ENCODE data around the gene DHRS7B.
"Not testable (repeated sequence)": the region's sequence is repeated elsewhere in the genome, so short reads cannot be mapped to it uniquely, and the experiment has no call there.

DHRS7B gene

DNA sequence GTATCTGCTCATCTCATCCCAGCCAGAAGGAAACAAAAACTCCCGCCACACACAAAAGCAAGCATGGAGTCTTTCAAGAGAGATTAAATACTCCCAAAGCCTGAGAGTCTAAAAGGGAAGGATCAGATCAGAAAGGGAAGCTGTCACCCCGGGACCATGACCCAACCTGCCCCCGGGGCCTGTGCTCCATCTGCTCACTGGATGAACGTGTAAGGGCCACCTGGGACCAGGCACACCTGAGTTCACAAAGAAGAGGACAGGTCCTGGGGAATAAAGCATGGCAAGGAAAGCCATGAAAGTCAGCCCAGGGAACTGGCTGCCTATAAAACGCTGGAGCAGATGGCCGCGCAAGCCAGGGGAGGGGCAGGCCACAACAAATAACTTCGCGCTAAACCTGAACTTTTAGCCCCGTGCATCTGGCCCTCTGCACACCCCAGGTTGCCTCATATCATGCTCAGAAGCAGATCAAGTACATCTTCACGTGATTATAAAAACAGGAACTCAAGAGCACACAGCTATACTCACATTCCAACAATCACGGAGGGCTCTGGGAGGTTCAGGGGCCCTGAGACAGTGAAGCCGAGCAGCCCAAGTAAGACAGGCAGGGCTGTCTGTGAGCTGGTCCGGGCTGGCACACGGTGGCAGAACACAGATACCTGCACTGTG is 83.8 kb downstream of the DHRS7B start:
- no peak for DNase-seq

DNA sequence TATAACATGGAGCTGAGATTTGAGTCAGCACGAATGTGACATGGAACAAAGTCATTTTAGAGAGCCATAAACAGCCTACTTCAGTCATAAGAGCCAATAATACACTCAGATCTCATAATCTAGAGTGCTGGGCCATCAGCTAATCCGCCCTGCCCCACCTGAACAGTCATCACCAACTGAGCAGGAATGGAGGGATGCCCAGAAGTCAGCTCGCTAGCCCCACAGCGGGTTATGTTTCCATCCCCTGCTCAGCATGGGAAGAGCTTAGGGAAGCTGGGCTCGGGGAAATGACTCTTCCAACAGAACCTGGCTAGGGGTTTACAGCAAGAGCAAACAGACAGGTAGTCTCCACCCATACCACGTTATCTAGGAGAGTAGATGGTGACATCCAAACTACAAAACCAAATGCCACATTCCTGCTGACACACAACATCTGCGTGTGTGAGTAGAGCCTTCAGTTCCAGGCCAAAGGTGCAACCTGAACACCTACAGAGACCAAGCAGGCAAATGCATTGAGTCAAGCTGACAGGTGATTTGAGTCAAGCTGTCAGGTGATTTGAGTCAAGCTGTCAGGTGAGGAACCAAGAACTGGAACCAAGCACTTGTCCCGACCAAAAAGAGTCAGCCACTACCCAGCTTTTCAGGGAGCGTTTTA is 85.2 kb downstream of the DHRS7B start:
- DNase-seq: no peak

DNA sequence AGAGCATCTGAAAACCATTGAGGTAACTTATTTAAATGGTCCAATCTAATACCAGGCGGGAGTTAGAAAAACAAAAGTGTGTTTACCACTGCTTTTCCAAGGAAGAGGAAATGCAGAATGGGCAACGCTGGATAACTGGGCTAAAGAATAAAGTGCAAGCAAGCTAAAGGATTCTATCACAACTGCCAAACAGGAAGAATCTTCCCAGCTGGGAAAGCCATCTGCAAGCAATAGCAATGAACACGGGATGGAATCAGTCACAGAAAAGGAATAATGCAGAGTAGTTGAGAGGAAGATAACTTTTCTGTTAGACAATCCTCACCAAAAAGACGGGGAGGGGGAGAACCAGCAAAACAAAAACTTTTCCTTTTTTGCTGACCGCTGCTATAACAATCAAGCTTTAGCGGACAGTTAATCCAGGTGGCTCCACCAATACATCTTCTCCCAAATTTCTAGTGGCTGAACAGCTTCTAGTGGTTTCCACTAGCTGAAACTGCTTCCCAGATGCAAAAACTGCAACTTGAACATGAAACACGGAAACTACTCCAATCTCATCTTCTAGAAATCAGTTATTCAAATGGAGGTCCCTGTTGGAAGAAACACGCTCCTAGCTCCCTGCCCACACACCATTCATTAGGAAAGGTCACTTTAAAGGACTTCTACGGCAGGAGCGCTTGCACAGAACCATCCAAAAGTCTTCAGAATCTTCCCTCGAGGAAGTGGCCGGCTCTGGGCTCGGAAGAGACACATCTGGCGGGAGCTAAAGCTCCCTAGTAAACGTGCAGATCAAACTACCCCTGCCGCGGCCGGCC is 86.3 kb downstream of the DHRS7B start:
- DNase-seq: no peak

DNA sequence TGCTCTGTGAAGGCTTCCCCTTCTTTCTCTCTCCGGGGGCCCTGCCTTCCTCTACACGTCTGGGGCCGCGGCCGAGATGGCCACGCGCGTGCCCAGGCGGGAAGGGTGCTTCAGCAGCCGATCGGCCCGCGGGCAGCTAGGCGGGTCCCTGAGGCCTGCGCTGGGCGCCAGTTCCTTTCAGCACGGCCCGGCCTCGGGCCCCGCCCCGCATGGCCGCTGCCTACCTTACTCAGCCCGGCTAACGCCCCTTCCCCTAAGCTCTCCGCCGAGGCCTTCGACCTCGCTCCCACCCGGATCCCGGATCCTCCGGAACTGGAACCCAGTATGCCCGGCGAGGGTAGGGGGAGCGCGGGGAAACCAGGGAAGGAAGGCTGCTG is 86.9 kb downstream of the DHRS7B start:
- DNase-seq: peak in 2 of 4 experiments; percentile 26 to 32

DNA sequence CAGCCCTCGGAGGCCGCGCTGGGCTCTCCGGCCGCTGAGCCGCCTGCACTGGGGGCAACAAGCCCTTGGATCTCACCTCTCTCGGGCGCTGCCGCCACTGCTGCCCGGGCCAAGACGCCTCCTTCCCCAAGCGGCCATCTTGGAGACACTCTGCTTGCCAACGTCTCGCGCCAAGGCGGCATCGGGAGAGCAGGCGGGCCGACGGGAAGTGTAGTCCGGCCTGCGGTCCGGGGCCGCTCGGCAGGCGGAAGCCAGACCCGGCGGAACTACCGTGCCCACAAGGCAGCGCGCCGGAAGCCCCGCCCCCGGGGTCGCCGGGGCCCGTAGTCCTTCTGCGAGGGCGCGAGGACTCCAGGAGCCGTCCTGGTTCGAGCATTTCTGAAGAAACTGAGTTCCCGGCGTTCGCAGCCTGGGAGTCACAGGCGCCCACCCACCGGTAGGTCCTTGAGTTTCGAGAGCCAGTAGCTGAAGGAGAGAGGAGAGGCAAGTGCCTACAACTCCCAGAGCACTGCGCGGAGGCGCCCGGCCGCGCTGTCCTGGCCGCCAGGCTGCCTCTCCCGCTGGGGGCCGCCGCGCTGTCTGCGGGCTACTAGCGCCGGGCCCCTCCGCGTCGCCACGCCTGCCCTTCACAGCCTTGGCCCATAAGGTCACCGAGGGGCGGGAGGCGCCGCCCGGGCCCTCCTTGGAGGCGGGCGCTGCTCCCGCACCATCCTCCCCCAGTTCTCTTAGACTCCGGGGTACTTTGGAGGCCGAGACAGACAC is 87.4 kb downstream of the DHRS7B start, which contains the start of gene TMEM11:
Gene TMEM11, minus strand, starts transcription at position 147 of the 762 bp plus-strand sequence. Its CDS starts 9 bp downstream, at position 138.
- peak; percentile 85 to 95 (median 90) for DNase-seq

DNA sequence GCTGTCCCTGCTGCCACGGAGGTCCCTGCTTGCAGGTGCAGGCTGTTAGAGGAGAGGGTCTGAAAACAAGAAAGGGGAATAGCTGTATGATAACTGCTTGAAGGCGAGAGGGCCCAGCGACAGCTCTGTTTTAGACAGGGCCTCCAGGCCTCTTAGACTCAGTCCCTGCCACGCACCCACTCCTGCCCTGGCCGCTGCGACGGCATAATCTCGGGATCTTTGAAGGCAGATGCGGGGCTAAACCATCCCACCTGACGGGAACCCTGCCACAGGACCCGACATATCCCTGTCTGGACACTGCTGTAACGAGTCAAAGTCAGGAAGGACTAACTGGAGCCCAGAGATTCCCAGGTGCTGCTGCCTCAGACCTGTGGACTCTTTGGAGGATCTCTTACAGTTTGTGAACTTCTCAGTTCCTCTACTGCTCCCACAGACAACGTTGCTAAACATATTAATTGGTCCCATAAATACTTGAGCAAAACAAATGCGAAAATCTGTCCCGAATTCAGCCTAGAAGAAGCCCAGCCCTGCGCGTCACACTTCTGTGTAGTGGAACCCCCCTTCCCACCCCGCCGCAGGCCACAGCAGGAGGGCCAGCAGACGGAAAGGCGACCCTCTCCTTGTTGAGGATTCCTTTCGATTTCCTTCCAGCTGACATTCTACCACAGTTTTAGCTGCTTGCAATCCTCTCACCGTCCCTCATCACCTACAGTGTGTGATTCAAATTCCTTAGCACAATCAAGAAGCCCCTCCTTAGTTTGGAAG is 88.2 kb downstream of the DHRS7B start:
- DNase-seq: no peak

DNA sequence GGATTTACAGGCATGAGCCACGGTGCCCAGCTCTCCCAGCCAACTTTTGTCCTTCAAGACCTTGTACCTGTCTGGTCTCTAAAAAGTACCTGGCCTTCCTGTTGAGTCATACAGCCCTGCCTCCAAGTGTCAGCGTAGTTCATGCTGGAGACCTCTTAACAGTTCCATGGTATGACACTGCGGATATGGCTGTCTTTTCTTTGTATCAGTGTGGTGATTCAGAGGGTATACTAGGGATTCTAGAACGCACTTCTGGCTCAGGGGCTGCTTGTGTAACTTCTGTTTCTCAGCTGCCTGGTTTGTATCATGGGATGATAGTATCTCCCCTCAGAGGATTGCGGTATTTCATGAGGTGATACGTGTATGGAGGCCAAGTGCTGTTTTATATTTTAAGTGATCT is 89.2 kb downstream of the DHRS7B start:
- no peak for DNase-seq

DNA sequence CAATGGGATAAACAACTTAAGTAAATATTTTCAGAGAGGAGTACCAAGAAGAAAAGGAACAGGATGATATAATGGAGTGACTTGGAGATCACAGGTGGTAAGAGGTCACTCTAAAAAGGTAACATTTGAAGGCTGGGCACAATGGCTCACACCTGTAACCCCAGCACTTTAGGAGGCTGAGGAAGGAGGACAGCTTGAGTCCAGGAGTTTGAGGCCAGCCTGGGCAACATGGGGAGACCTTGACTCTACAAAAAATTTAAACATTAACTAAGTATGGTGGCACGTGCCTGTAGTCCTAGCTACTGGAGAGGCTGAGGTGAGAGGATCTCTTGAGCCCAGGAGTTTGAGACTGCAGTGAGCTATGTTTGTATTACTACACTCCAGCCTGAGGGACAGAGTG is 90.6 kb downstream of the DHRS7B start:
- no peak for DNase-seq

DNA sequence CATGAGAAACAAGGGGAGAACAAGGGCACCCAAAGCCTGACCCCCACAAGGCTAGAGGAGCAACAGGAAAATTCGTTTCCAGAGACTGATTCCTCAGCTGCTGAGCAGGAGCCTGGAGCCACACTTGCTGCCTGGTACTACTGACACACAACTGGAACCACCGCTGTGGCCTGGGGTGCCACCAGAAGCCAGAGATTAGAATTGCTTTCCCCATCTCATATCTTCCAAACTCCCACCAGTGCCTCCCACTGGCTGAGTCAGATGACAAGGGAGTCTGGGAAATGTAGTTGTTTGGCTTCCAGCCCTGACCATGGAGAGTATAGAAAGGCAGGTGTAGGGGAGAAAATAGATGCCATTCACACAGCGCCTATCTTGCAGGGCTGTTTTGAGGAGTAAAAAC is 91.3 kb downstream of the DHRS7B start:
- no peak for DNase-seq

DNA sequence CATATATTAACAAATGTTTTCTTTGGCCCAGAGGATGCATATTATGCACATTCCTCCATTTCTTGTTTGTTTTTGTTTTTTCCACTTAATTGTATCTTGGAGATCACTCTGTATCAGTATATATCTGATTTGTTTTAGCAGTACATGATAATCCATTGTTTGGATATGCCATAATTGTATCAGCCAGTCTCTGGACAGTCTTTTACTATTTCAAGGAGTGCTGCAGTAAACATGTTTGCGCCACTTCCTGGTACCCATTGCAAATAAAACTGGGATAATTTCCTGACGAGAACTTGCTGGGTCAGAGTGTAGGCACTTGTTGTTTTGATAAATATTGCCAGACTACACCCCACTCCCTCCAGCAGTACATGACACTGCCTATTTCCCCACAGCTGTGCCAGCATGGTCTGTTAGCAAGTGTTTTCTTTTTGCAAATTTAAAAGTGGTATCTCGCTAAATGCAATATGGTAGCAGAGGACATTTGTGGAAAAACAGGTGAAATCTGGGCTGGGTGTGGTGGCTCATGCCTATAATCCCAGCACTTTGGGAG is 92.1 kb downstream of the DHRS7B start:
- no peak for DNase-seq

DNA sequence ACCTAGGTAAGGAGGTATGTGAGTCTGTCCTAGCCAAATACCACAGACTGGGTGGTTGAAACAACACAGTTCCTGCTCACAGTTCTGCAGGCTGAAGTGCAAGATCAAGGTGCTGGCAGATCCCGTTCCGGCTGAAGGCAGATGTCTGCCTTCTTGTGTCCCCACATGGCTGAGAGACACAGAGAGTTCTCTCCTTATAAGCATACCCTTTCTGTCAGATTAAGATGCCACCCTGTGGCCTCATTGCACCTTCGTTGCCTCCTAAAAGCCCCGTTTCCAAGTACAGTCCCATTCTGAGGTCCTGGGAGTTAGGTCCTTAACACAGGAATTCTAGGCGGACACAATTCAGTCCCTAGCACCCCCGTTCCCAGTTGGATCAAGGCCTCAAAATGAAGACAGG is 96.3 kb downstream of the DHRS7B start:
- no peak for DNase-seq

DNA sequence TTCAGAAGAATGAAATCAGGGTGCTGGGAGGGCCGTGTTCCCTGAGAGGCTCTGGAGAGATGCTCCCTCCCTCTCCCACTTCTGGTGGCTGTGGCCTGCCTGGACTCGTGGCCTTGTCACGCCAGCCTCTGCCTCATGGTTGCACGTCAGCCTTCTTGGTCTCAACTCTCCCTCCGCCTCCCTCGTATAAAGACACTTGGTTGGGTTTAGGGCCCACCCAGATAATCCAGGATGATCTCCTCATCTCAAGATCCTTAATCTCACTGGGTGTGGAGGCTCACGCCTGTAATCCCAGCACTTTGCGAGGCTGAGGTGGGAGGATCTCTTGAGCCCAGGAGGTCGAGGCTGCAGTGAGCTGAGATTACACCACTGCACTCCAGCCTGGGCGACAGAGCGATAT is 100.5 kb downstream of the DHRS7B start:
- not testable (repeated sequence) for DNase-seq

DNA sequence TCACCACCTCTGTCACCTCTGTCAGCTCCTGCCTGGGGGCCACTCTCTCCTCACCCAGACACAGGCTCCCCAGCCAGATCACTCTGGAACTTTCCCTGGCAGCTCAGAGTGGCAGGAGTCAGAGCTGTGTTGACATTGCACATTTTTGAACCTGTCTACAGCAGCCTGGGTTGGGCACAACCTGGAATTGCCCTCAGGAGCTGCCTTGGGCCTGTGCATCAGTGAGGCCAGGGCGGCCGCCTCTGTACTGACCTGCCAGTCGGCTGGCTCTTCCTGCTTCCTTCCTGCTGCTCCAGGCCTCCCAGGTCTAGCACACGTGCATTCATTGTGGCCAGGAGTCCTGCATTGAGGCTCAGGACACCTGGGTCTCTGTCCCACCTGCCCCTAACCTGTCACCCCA is 101.3 kb downstream of the DHRS7B start:
- no peak for DNase-seq

DNA sequence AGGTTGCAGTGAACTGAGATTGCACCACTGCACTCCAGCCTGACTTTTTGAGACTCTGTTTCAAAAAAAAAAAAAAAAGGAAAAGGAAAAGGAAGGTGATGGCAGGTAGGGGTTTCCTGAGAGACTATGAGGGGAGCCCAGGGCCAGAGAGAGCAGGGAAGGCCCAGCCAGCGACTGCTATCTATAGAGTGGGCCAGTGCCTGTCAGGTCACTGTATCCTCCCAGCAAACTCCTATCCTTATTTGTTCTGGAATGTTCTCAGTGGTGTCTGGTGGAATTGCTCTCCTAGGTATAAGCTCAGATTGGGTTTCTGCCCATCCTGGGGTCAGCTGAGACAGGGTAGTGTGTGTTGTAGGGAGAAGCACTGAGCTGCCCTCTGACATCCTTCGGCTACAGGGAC is 102.1 kb downstream of the DHRS7B start:
- DNase-seq: no peak

DNA sequence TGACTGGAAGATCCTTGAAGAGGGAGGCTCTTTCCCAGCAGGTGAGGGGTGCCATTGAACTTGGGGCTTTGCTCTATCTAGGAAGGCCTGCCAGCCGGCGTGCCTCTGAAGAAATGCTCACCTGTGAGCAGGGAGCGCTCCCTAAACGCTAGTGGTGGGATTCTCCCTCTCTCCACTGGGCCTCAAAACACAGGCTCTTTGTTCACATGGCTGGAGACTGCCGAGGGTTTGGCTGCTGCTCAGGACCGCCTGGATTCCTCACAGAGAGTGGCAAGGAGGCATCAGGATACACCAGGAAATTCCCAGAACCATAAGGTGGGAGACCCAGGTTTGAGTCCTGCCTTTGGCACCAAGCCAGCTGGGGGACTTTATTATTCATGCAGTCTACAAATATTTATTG is 104.8 kb downstream of the DHRS7B start:
- no peak for DNase-seq

DNA sequence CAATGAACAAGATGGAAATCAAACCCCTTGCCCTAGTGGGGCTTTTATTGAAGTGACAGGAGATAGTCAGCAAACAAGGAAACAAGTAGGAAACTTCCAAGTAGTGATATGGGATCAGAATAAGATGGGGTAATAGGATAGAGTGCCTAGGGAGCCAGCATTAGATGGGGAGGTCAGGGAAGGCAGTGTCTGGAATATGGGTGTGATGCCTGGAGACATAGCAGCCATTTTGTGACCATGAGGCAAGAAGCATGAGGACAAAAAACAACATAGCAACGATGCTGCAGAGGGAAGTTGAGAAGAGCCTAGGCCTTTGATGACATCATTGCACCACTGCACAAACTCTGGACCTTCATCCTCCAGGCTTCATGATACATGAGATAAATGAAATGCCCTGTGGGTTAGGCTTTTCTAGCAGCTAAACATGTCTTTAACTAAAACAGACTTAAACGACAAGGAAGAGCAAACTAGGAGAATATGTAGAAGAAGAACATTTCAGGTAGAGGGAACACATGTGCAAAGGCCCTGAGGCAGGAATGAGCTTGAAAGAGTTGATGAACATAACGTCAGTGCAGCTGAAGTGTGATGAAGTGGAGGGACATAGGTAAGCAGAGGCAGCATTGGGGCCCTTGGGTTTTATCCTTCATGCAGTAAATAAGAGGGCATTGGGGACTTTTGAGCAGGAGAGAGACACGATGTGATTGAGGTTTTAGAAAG is 105.4 kb downstream of the DHRS7B start:
- no peak for DNase-seq

DNA sequence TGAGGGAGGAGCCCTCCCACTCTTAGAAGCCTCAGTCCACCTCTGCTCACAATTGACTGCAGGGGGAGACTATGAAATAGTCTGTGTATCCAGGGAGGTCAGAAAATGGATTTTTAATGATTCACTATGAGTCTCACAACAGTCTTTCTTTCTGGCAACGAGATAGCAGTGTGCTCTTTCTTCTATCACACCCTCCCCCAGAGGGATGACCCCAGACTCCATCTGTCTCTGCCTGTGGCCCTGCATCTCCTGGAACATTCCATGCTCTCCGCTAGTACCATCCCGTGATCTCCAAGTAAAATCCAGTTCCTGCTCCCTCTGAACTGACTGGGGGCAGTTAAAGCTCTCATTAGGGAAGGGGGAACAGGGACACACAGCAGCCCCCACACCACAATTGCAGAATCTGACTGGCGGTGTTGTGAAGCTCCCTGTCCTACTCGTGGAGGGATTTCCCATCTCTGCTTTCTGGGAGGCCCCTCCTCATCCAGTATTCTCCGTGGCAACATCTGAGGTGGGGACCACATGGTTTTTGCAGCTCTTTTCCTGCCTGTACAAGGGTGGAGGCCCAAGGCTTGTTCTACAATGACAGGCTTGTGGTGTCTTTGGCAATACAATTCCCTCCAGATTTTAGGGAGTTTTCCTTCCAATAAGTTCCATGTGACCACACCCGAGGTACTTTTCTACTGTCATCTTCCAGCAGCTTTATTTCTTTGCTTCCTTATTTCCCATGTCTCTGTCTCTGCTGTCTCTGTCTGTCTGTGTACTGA is 107.0 kb downstream of the DHRS7B start:
- DNase-seq: no peak

DNA sequence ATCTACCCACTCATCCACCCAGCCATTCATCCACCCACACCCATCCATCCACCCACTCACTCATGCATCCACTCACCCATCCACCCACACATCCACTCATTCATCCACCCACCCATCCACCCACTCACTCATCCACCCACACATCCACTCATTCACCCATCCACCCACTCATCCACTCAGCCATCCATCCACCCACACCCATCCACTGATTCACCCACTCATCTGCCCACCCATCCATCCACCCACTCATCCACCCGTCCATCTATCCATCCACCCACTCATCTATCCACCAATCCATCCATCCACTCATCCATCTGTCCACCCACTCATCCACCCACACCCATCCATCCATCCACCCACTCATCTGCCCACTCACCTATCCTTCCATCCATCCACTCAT is 109.2 kb downstream of the DHRS7B start:
- DNase-seq: no peak

DNA sequence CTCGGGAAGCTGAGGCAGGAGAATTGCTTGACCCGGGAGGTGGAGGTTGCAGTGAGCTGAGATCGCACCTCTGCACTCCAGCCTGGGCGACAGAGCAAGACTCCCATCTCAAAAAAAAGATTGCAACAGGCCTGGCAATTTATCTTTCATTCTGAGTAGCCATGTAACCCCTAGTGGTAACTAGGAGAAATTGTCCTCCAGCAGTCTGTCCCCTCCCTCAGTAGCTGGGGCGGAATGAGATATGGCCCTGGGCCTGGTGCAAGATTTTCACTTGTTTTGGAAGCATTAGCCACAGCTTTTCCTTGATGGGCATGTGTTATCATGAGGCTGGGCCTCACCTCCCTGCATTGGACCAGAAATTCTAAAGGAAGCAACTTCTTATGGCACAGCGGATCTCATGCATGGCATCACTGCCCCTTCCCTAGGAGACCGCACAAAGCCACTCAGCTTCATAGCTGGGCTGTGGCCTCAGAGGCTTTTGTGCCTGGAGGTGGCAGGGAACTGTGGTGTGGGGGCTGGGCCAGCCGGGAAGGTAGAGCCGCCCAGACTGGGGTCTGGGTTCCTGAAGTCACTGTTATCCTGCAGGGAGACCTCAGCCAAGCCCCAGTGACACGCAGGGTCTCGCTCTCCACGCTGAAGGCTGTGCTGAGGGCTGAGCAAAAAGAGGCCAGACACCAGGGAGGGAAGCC is 113.1 kb downstream of the DHRS7B start:
- no peak for DNase-seq

Measured in activated naive CD4-positive, alpha-beta T cell (primary cell).